Measurements from ENCODE around the gene LCE4A.

- no peak for TF ChIP-seq SMC3 (conservative IDR thresholded peaks at IDR 0.05; ENCODE audit: poor library complexity)
- no peak for TF ChIP-seq EP300 (conservative IDR thresholded peaks at IDR 0.05; ENCODE audit: poor library complexity, severe bottlenecking)
- TF ChIP-seq, protein P1, sequence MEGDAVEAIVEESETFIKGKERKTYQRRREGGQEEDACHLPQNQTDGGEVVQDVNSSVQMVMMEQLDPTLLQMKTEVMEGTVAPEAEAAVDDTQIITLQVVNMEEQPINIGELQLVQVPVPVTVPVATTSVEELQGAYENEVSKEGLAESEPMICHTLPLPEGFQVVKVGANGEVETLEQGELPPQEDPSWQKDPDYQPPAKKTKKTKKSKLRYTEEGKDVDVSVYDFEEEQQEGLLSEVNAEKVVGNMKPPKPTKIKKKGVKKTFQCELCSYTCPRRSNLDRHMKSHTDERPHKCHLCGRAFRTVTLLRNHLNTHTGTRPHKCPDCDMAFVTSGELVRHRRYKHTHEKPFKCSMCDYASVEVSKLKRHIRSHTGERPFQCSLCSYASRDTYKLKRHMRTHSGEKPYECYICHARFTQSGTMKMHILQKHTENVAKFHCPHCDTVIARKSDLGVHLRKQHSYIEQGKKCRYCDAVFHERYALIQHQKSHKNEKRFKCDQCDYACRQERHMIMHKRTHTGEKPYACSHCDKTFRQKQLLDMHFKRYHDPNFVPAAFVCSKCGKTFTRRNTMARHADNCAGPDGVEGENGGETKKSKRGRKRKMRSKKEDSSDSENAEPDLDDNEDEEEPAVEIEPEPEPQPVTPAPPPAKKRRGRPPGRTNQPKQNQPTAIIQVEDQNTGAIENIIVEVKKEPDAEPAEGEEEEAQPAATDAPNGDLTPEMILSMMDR (IDR thresholded peaks at IDR 0.05; ENCODE audit: poor library complexity, severe bottlenecking): no peak
These were observed 34.9 kb upstream of the LCE4A start for GRCh38 chr1:152673016-152673415.
